HEK293T (cell line): ENCODE measurements around the gene ATP8A2.

Source experiments
- FOXA1 ChIP-seq: fragments of 450-650 bp; IDR thresholded peaks from 2 replicates; pipeline ENCODE4 v1.6.1; 2016; ENCODE audit warnings: mild to moderate bottlenecking
- FOXK2 ChIP-seq: fragments of 450-650 bp; IDR thresholded peaks from 2 replicates; pipeline ENCODE4 v1.6.1; 2016; ENCODE audit warnings: mild to moderate bottlenecking
- FOXM1 ChIP-seq: fragments of 450-650 bp; IDR thresholded peaks from 2 replicates; pipeline ENCODE4 v1.6.1; 2017; ENCODE audit warnings: mild to moderate bottlenecking, borderline replicate concordance
- L3MBTL2 ChIP-seq: fragments of 450-650 bp; conservative IDR thresholded peaks from 2 replicates; pipeline ENCODE4 v1.6.1; 2016; ENCODE audit warnings: mild to moderate bottlenecking
- LEF1 ChIP-seq: fragments of 450-650 bp; IDR thresholded peaks from 2 replicates; pipeline ENCODE4 v1.6.1; 2017; ENCODE audit warnings: mild to moderate bottlenecking, borderline replicate concordance
- SP1 ChIP-seq: fragments of 450-650 bp; IDR thresholded peaks from 2 replicates; pipeline ENCODE4 v1.6.1; 2017
- SUZ12 ChIP-seq: fragments of 450-650 bp; IDR thresholded peaks from 2 replicates; pipeline ENCODE4 v1.6.1; 2016; ENCODE audit warnings: mild to moderate bottlenecking
- TARDBP ChIP-seq: fragments of 450-650 bp; IDR thresholded peaks from 2 replicates; pipeline ENCODE4 v1.6.1; 2016

DNA sequence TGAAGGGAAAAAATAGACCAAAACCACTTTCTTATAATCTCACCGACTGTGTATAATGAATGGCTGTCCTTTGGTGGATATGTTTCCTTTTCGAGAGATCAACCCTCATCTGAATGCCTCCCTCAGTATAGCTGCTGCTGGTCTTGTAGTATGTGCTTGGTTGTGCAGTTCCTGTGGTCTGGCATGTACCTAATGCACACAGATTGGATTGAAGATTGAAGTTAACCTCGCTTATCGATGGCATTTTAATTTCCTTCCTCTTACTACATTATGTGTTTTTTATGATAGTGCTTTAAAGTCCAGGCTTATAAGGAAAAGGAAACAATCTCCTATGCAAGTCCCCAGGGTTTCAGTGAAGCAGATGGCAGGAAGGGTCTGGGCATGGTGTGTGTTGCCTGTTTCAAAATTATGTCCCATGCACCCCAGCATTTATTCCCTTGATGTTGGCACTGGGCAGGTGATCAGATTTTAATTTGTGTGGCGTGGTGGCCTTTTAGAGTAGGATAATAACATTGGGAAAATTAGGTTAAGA is 346.0 kb downstream of the ATP8A2 start:
- TF ChIP-seq SP1 (no peak), L3MBTL2 (no peak), FOXA1 (no peak), LEF1 (no peak), FOXK2 (no peak), SUZ12 (no peak), TARDBP (no peak), FOXM1 (no peak)
